Loucy (cell line): Measurements from ENCODE around the gene PLAC9.

Experiments
- CTCF ChIP-seq: fragments of 200-600 bp; sonication (generic); conservative IDR thresholded peaks from 2 replicates; pipeline ENCODE4 v1.5.1; 2014; ENCODE audit warnings: mild to moderate bottlenecking, antibody characterized with exemption, low read length
- EZH2phosphoT487 ChIP-seq: fragments of 200-600 bp; IDR thresholded peaks from 2 replicates; pipeline ENCODE4 v1.6.1; 2018; ENCODE audit warnings: antibody characterized with exemption, mild to moderate bottlenecking, moderate library complexity, borderline replicate concordance

GRCh38 chr10:80171248-80171660 lies 38.7 kb downstream of the PLAC9 start:
- TF ChIP-seq CTCF (no peak), EZH2phosphoT487 (no peak)
